GM19438 (cell line): ENCODE measurements around the gene STK32C.
"Not testable (repeated sequence)": the region's sequence is repeated elsewhere in the genome, so short reads cannot be mapped to it uniquely, and the experiment has no call there.

Experiments used
- ATAC-seq: cut with Tn5 transposase; IDR thresholded peaks from one replicate; pipeline ENCODE4 v1.9.1; 2021; ENCODE audit warnings: low read depth; ENCODE audit not compliant: unreplicated experiment

The STK32C gene

GRCh38 chr10:132270256-132270655 is 37.5 kb downstream of the STK32C start:
- no peak for ATAC-seq

- ATAC-seq = no peak
Observed at GRCh38 chr10:132269266-132270230, 38.2 kb downstream of the STK32C start.

GRCh38 chr10:132267916-132268315 is 39.8 kb downstream of the STK32C start:
- ATAC-seq = not testable (repeated sequence)

- ATAC-seq = no peak
Observed at GRCh38 chr10:132266594-132267161, 41.1 kb downstream of the STK32C start.

- ATAC-seq = no peak
Observed at GRCh38 chr10:132265890-132266496, 41.8 kb downstream of the STK32C start.

GRCh38 chr10:132264966-132265889 is 42.5 kb downstream of the STK32C start:
- no peak for ATAC-seq

- ATAC-seq = no peak
Observed at GRCh38 chr10:132264306-132264950, 43.3 kb downstream of the STK32C start.

GRCh38 chr10:132263866-132264265 is 43.9 kb downstream of the STK32C start:
- no peak for ATAC-seq

- ATAC-seq = no peak
Observed at GRCh38 chr10:132259702-132260482, 47.9 kb downstream of the STK32C start.

GRCh38 chr10:132258423-132258822 is 49.3 kb downstream of the STK32C start:
- no peak for ATAC-seq

- ATAC-seq = no peak
Observed at GRCh38 chr10:132257907-132258306, 49.8 kb downstream of the STK32C start.

- ATAC-seq = no peak
Observed at GRCh38 chr10:132257271-132257670, 50.5 kb downstream of the STK32C start.

- ATAC-seq = no peak
Observed at GRCh38 chr10:132256866-132257265, 50.9 kb downstream of the STK32C start.

- no peak for ATAC-seq
Observed at GRCh38 chr10:132255489-132256344, 52.0 kb downstream of the STK32C start.

GRCh38 chr10:132254841-132255240 is 52.9 kb downstream of the STK32C start:
- ATAC-seq = no peak

- ATAC-seq = no peak
Observed at GRCh38 chr10:132253092-132253687, 54.6 kb downstream of the STK32C start.

- no peak for ATAC-seq
Observed at GRCh38 chr10:132252412-132252811, 55.3 kb downstream of the STK32C start.

GRCh38 chr10:132251928-132252327 is 55.8 kb downstream of the STK32C start:
- no peak for ATAC-seq
